Endothelial cell of umbilical vein (primary cell): ENCODE results near the gene MARS1. TPM values are rescaled to one million over a fixed set of nuclear protein-coding genes. Genes with fewer than 3 reads are reported as not detected.

Source experiments
- BruUV-seq: library from RNA; stranded (reverse); fragments of 400-500 nt; replicated peaks from 2 replicates; lab custom pipeline; 2021; lab: Mats Ljungman, UMichigan
- CTCF ChIA-PET: fragments of 300-600, 350-600 bp; sonication (Branson Sonifier 250); formaldehyde crosslinking; loops from one replicate; lab custom pipeline; 2021; ENCODE audit warnings: antibody characterized with exemption, inconsistent platforms; lab: Charles Lee
- POLR2A ChIA-PET: fragments of 300-600, 350-600 bp; sonication (Branson Sonifier 250); formaldehyde crosslinking; loops from one replicate; lab custom pipeline; 2021; ENCODE audit warnings: antibody characterized with exemption, inconsistent platforms; lab: Charles Lee
- DNase-seq: peaks from one replicate; pipeline ENCODE4 v3.0.0-alpha.2; 2011; ENCODE audit warnings: low read depth, low spot score
- FAIRE-seq: peaks from 2 replicates; lab custom pipeline; 2011; peaks lifted over from hg19 to GRCh38; lab: Jason Lieb, UNC
- H2AFZ ChIP-seq: 2 replicates; pipeline ENCODE4 v1.6.0; 2012; ENCODE audit warnings: low read depth, low read length, control low read depth, inconsistent platforms
- H3K27ac ChIP-seq: 2 replicates; pipeline ENCODE4 v1.5.1; 2011; ENCODE audit warnings: low read depth, mild to moderate bottlenecking, control low read depth, low read length, moderate library complexity; ENCODE audit not compliant: insufficient read depth
- H3K27me3 ChIP-seq, 2 experiments: 2 replicates each; pipeline versions ENCODE4 v1.6.0 to v1.6.1; 2011; ENCODE audit warnings: low read length in 2 of 2, mixed read lengths in 1 of 2; ENCODE audit not compliant: control insufficient read depth in 2 of 2, insufficient read depth in 2 of 2
- H3K36me3 ChIP-seq, 2 experiments: 2 replicates in 1 of 2; 3 replicates in 1 of 2; pipeline ENCODE4 v1.5.1; 2011; ENCODE audit warnings: low read length in 2 of 2, mild to moderate bottlenecking in 1 of 2, moderate library complexity in 1 of 2; ENCODE audit not compliant: control insufficient read depth in 2 of 2, insufficient read depth in 2 of 2; ENCODE audit errors: extremely low read depth in 1 of 2
- H3K4me1 ChIP-seq: 3 replicates; pipeline ENCODE4 v1.5.1; 2011; ENCODE audit warnings: mild to moderate bottlenecking, low read length; ENCODE audit not compliant: control insufficient read depth, insufficient read depth; ENCODE audit errors: extremely low read depth
- H3K4me2 ChIP-seq: 2 replicates; pipeline ENCODE4 v1.6.1; 2011; ENCODE audit warnings: low read length, control low read depth, mixed read lengths; ENCODE audit not compliant: insufficient read depth
- H3K4me3 ChIP-seq, 3 experiments: fragments of 200-600 bp in 1 of 3; sonication (generic), shearing (Covaris generic) in 1 of 3; replicated peaks in 1 of 3; 2 replicates each; pipeline ENCODE4 v1.5.1; 2011 to 2016; ENCODE audit warnings: control low read depth in 3 of 3, low read length in 3 of 3, mild to moderate bottlenecking in 2 of 3, inconsistent platforms in 1 of 3, low read depth in 1 of 3, moderate library complexity in 1 of 3; ENCODE audit not compliant: insufficient read depth in 1 of 3
- H3K79me2 ChIP-seq: 2 replicates; pipeline ENCODE4 v1.6.0; 2012; ENCODE audit warnings: low read length, inconsistent platforms; ENCODE audit not compliant: control insufficient read depth, insufficient read depth
- H3K9ac ChIP-seq: replicated peaks from 2 replicates; pipeline ENCODE3; 2011; ENCODE audit warnings: low read length, control low read depth; ENCODE audit not compliant: insufficient read depth; ENCODE audit errors: extremely low read depth
- H3K9me1 ChIP-seq: replicated peaks from 3 replicates; pipeline ENCODE4 v1.6.0; 2011; ENCODE audit warnings: mild to moderate bottlenecking, low read length; ENCODE audit not compliant: control insufficient read depth, insufficient read depth; ENCODE audit errors: extremely low read depth
- H3K9me3 ChIP-seq: replicated peaks from 2 replicates; pipeline ENCODE4 v1.5.1; 2012; ENCODE audit warnings: low read length, inconsistent platforms; ENCODE audit not compliant: control insufficient read depth, insufficient read depth
- H4K20me1 ChIP-seq: replicated peaks from 2 replicates; pipeline ENCODE3; 2011; ENCODE audit warnings: mild to moderate bottlenecking, low read length; ENCODE audit not compliant: control insufficient read depth, insufficient read depth; ENCODE audit errors: extremely low read depth
- EZH2 ChIP-seq: IDR thresholded peaks from 2 replicates; pipeline ENCODE4 v1.6.1; 2012; ENCODE audit warnings: borderline replicate concordance, low read depth, mild to moderate bottlenecking, moderate library complexity, low read length, inconsistent platforms; ENCODE audit not compliant: severe bottlenecking
- GATA2 ChIP-seq: IDR thresholded peaks from 2 replicates; pipeline ENCODE4 v1.7.0; 2011; ENCODE audit warnings: low read depth, mild to moderate bottlenecking, moderate library complexity, mixed read lengths, low read length; ENCODE audit not compliant: insufficient read length, insufficient read depth
- MAX ChIP-seq: IDR thresholded peaks from 2 replicates; pipeline ENCODE4 v1.6.1; 2011; ENCODE audit not compliant: insufficient read depth, insufficient read length
- dilution Hi-C: fragments of 300-500 bp; cut with MboI; formaldehyde crosslinking; loops from one replicate; pipeline ENCODE4 v1.15.0; 2019; ENCODE audit warnings: low sequenced_read_pairs; ENCODE audit not compliant: extremely low pct_ligation_motif_present
- intact Hi-C: fragments of 100-400 bp; cut with micrococcal nuclease; formaldehyde crosslinking; loops from one replicate; pipeline ENCODE4 v1.10.0; 2022
- polyA plus RNA-seq, 4 experiments: library from polyadenylated mRNA; depleted of rRNA in 3 of 4; stranded (reverse) in 3 of 4; unstranded in 1 of 4; fragments of >200 nt; gene quantifications; 2 replicates each; pipeline versions ENCODE4 v1.2.1 to v1.2.3, GENCODE V29; 2011 to 2012; ENCODE audit warnings: missing spikeins in 1 of 4
- total RNA-seq: library from RNA; stranded (reverse); gene quantifications from 2 replicates; pipeline ENCODE4 v1.2.3, GENCODE V29; 2021
- TF ChIP-seq, protein P1 (sequence below), 2 donors: IDR thresholded peaks; 1 replicate in 1 of 2; 2 replicates in 1 of 2; pipeline ENCODE4 v1.5.1; 2011; ENCODE audit warnings: low read length in 2 of 2, mild to moderate bottlenecking in 2 of 2, moderate library complexity in 2 of 2, control low read depth in 1 of 2, inconsistent platforms in 1 of 2, low read depth in 1 of 2; ENCODE audit not compliant: insufficient read depth in 1 of 2; ENCODE audit errors: extremely low read depth in 1 of 2

MARS1 gene
- total and polyA plus RNA-seq, 2 donors (not counting 3 experiments of a cell fraction or from before 2014, with no cell fraction given): 118 to 212 TPM

DNA sequence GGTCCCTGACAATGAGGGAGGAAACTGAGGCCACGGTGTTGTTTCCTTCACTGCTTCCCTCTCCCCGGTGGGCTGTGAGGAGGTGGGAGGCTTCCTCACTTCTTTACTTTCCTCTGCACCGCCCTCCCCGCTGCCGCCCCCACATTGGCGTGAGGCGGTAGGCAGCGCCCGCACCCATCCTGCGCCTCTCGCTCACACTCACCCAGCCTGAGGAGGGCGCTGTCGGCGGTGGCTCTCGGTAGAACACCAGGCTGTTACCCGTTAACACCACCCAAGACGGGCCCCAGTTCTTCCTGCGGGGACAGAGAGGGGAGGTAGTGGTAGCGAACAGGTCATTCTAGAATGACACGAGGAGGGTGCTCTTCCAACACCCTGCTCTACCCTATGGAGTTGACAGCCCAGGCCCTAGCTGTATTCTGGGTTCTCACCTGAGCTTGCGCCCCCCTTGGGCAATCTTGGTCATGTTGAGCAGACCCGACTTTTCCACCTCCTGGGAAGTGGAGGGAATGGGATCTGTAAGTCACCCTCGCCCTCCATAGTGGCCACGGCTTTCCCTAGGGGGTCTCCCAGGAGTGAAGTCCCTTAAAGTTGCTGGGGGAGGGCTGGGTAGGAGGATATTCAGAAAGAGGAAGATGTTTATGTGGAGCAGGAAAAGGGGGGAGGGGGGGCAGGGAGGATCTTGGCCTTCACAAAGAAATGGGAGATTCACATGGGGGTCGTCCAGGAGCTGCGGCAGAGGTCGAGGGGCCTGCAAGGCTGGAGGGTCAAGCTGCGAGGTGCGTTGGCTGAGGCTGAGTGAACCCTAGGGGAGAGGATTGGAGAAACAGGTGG is 11.5 kb upstream of the MARS1 start:
- H3K27me3 ChIP-seq: peaks cover 48 to 63% of the 10 kb centered on the region in 2 experiments
- H3K4me2 ChIP-seq: peak overlapping the region; percentile 2
- BruUV-seq: no TSS peak
- H3K4me3 ChIP-seq: peak overlapping the region in 1 of 3 experiments; percentile 3
- DNase-seq: no peak
- H3K4me1 ChIP-seq: peaks cover 12% of the 10 kb centered on the region
- dilution Hi-C loops: no loop called here
- POLR2A ChIA-PET: no interaction called here
- no peak overlapping the region for H3K27ac ChIP-seq
- H3K9me1 ChIP-seq: no peaks in the 10 kb centered on the region
- TF ChIP-seq EZH2 (peak; percentile 66), GATA2 (no peak), MAX (no peak)
- TF ChIP-seq, protein P1, sequence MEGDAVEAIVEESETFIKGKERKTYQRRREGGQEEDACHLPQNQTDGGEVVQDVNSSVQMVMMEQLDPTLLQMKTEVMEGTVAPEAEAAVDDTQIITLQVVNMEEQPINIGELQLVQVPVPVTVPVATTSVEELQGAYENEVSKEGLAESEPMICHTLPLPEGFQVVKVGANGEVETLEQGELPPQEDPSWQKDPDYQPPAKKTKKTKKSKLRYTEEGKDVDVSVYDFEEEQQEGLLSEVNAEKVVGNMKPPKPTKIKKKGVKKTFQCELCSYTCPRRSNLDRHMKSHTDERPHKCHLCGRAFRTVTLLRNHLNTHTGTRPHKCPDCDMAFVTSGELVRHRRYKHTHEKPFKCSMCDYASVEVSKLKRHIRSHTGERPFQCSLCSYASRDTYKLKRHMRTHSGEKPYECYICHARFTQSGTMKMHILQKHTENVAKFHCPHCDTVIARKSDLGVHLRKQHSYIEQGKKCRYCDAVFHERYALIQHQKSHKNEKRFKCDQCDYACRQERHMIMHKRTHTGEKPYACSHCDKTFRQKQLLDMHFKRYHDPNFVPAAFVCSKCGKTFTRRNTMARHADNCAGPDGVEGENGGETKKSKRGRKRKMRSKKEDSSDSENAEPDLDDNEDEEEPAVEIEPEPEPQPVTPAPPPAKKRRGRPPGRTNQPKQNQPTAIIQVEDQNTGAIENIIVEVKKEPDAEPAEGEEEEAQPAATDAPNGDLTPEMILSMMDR (IDR thresholded peaks at IDR 0.05; ENCODE audit: extremely low read depth in 1 of 2, insufficient read depth in 1 of 2, low read depth in 1 of 2, low read length in 2 of 2): peak; percentile 14 to 27
- FAIRE-seq: no peak
- no peak overlapping the region for H3K9ac ChIP-seq
- H4K20me1 ChIP-seq: no peaks in the 10 kb centered on the region
- no peaks in the 10 kb centered on the region for H3K36me3 ChIP-seq
- CTCF ChIA-PET: interaction anchor here (1.0 to 2.8 kb wide), 5 partner anchors 10 to 107 kb away, joined by 3 to 18 read pairs (median 4); partner anchors contain the start of gene GLI1
- H3K79me2 ChIP-seq: no peaks in the 10 kb centered on the region
- intact Hi-C loops: no loop called here
- peak overlapping the region; percentile 47 for H2AFZ ChIP-seq
- H3K9me3 ChIP-seq: no peaks in the 10 kb centered on the region
